HG03103 (cell line): ENCODE data around the gene ASXL1.

ENCODE experiments used
- ATAC-seq: cut with Tn5 transposase; IDR thresholded peaks from one replicate; pipeline ENCODE4 v1.9.1; 2021; ENCODE audit warnings: low read depth; ENCODE audit not compliant: unreplicated experiment

ASXL1 gene

GRCh38 chr20:32450484-32451061 lies 92.4 kb downstream of the ASXL1 start:
- ATAC-seq, result no peak

DNA sequence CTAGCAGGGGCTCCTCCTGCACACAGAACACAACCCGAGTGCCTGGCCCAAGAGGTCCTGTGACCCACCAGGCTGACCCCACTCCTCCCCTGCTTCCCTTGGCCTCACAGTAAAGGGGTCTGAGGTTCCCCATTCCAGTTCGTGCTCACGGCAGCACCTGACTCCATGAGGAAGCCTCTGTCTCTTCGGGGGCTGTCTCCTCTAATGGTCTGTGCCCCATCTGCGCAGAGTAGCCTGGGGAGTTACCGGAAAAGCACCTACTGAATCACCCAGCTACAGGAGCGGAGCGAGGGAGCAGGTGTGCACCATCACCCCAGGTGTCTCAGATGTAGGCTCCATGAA lies 93.2 kb downstream of the ASXL1 start:
- no peak for ATAC-seq

DNA sequence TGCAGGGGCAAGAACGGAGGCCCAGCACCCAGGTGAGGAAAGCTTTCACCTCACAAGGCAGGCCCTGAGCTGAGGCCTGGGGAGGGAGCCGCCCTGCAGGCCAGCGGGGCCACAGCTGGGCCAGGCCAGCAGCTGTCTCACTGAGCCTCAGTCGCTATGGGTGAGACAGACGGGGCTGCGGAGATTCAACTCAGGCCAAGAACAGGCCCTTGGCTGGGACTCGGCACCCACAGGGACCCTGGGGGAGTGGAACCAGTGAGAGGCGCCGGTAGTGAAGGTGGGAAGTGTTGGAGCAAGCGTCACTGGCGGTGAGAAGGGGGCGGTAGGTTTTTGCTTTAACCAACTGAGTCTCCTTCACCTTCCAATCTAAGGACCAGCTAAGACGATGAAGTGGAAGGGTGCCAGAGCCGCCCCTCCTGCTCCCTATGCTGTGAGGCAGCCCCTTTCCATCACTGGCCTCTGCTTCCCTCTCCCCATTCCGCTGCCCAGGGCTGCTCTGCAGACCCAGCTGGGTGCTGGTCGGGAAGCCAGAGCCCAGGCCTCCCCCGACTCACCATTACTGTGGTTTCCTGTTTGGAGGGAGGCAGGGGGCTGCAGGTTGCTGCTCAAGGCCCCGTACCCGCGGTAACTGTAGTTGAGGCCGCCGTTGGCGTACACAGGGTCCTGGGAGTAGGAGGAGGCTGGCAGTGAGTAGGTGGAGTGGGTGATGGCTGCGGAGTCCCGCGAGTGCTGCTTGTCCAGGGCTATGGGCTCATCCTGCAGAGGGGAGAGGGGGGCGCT lies 93.7 kb downstream of the ASXL1 start:
- no peak for ATAC-seq

DNA sequence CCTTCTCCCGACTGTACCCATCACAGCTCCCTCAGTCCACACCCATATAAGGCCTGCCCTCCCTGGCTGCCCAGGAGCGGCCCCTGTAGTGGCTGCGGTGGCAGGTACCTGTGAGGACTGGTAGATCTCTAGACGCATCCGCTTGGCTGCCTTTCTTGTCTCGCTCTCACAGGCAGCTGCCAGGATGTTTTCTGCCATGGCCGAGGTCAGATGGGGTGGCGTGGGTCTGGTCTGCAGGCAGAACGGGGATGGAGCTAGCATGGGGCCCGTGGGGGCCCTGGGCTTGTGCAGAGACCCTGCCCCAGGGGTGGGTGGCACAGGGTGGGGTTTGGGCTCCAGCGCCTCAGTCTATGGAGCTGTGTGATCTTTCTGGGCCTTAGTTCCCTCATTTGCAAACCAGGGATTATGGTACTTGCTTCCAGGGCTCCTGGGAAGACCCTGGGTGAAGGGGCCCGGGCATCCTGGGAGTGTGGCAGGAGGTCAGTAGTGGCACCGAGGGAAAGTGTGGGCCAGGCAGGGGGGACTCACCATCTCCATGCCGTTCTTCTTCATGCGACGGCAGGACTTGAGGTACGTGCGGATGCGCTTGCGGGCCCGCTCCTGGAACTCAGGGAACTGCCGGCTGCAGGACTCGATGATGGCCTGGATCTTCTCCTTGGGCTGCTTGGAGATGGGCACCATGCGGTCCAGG lies 94.8 kb downstream of the ASXL1 start:
- ATAC-seq, result no peak

GRCh38 chr20:32453467-32454163 lies 95.5 kb downstream of the ASXL1 start:
- ATAC-seq, result no peak

DNA sequence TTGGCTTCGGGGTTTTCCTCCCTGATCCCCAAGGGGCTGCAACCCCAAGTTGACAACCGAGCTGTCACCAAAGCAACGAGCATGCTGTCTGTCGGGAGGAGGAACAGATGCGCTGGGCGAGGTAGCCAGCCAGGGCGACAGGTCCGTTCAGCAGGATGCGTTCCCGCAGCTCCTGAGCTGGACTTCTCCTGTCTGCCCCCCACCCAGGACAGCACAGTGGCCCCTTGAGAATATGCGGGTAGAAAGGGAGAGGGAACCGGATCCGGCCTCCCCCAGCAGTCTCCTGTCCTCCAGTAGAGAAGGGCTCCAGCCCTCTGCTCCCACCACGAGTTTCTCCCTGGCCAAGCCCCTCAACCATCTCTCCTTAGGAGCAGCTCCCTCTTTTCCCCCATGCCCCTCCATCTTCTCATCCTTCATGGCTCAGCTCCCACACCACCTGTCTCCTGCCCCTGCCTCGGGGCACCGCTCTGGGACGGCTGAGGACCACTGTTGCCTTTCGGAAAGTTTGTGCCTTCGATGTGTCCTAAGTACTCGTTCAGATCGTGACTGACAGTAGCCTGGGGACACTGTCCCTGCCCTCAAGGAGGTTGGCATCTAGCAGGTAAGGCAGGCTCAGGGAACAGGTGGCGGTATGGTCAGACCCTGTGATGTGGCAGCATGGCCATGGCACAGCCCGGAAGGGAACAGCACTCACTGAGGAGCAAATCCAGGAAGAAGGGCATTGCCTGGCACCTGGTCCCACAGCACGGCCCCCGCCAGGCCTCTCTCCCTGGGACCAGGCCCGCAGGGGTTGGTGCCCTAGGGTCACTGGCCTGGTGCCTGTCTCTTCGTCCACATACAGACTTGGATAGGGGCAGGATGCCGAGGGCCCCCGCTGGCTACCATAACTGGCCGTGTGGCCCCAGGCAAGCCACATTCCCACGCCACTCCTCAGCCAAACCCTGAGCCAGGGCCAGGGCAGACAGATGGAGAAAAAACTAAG lies 96.3 kb downstream of the ASXL1 start:
- ATAC-seq, result no peak

DNA sequence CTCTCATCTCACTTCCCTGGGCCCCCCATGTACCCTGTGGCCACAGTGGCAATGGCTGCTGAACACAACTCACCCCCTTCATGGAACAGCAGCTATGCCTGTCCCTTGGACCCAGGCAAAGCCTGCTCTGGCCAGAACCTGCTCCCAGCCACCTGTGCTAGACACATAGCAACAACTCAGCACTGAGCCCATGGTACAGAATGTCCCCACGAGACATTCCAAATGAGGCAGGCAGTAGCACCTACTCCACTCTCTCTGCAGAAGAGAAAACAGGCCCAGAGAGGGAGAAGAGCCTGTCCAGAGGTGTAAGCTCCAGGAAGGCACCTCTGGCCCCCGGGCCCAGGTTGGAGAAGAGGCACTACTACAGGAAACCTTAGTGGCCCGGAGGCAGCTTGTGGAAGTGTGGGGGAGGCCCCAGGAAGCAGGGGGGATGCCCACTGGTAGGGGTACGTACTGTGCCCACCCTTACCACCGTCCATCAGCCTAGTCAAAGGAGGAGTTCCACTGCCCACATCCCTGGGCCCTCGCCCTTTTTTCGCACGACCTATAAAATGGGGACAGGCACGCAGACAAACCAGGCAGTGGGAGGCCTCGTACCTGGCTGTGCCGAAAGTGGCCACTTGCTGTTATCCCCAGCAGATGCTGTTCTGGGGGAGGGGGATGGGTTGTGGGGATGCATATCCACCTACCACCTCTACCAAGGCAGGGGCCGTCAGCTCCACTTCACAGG lies 97.2 kb downstream of the ASXL1 start:
- ATAC-seq, result no peak

- ATAC-seq, result no peak
Measured at GRCh38 chr20:32455901-32456701, 98.0 kb downstream of the ASXL1 start.

DNA sequence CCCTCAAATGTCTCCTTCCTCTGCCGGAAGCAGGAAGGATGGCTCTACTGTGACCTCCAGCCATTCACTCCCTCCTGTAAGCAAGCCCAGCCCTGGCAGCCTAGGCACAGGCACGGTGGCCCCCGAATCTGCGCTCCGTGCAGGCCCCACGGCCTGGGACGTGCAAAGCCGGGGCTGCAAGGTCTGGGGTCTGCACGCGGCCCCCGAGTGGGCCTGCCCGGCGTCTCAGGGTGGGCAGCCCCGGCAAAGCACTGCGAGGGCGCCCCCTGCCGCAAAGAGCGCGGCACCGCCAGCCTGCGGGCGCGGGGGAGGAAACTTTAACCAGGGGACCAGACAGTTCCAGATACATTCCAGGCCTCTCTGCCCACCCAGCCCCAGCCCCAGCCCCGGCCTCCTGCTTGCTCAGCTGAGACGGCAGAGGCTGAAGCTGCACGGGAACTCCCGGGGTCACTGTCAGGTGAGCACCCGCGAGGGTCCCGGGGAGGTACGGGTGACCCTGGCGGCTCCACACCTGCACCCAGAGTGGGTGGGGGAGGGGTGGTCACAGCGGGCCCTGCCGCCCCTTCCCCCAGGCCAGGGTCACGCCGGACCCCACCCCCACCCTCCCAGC lies 98.8 kb downstream of the ASXL1 start:
- ATAC-seq, result peak; percentile 50

DNA sequence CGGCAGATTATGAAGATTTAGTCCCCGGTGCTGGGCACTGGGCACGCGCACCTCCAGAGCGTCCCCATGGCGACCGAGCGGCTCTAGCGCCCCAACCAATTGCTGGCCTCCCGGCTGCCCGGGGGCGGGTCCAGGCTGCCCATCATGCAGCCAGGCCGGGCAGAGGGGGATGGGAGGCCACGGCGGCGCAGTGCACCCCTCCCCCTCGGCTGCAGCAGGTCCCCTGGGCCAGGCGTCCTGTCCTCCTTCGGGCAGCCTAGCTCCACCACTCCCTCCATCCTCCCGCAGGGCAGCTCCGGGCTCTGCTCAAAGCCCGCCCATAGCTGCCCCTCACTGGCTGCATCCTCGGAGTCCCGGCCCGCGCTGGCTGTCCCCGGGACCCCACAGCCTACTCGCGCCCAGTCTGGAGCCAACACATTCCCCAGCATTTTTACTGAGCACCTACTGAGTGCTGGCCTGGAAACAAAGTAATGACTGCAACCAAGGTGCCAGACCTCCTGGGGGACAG lies 99.4 kb downstream of the ASXL1 start:
- ATAC-seq, result peak; percentile 53

- ATAC-seq, result no peak
Measured at GRCh38 chr20:32458061-32458836, 100.1 kb downstream of the ASXL1 start.

- ATAC-seq, result no peak
Measured at GRCh38 chr20:32458837-32459220, 100.7 kb downstream of the ASXL1 start.

GRCh38 chr20:32460231-32460630 lies 102.1 kb downstream of the ASXL1 start:
- ATAC-seq, result no peak

GRCh38 chr20:32460683-32461320 lies 102.7 kb downstream of the ASXL1 start:
- ATAC-seq, result no peak

- ATAC-seq, result no peak
Measured at GRCh38 chr20:32461836-32462600, 103.9 kb downstream of the ASXL1 start.
